HG02938 (cell line): ENCODE measurements around the gene PRXL2C.
"Not testable (repeated sequence)": the region's sequence is repeated elsewhere in the genome, so short reads cannot be mapped to it uniquely, and the experiment has no call there.

Experiments used
- ATAC-seq: cut with Tn5 transposase; IDR thresholded peaks from one replicate; pipeline ENCODE4 v1.9.1; 2021; ENCODE audit warnings: mild to moderate bottlenecking, moderate library complexity; ENCODE audit not compliant: unreplicated experiment

PRXL2C gene, protein sequence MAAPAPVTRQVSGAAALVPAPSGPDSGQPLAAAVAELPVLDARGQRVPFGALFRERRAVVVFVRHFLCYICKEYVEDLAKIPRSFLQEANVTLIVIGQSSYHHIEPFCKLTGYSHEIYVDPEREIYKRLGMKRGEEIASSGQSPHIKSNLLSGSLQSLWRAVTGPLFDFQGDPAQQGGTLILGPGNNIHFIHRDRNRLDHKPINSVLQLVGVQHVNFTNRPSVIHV

DNA sequence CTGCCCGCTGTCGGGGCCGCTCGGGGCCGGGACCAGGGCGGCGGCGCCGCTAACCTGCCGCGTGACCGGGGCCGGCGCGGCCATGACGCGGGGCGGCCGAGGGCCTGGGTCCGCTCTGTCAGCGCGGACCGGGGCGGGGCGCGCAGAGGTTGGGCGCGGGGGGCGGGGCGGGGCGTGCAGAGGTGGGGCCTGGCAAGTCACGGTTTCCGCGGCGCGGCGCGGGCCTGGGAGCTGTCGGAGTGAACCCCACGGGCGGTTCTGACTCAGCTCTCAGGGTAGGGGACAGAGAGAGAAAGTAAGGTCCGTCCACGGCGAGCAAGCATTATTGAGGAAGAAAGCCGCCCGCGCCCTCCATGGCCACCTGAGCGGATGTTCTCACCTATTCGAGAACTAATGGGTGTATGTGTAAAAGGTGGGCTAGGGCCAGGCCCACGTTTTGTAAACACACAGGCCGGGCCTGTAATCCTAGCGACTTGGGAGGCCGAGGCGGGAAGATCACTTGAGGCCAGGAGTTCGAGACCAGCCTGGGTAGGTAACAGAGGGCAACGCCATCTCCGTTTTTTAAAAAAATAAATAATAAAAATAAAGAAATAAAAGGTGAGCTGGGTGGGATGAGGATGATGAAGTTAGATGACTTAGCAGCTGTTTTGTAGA is at the start of gene PRXL2C:
TSS of gene PRXL2C (minus strand) at position 120 of the 654 bp plus-strand sequence. CDS start at position 84, 36 bp downstream.
- peak; percentile 49 for ATAC-seq

DNA sequence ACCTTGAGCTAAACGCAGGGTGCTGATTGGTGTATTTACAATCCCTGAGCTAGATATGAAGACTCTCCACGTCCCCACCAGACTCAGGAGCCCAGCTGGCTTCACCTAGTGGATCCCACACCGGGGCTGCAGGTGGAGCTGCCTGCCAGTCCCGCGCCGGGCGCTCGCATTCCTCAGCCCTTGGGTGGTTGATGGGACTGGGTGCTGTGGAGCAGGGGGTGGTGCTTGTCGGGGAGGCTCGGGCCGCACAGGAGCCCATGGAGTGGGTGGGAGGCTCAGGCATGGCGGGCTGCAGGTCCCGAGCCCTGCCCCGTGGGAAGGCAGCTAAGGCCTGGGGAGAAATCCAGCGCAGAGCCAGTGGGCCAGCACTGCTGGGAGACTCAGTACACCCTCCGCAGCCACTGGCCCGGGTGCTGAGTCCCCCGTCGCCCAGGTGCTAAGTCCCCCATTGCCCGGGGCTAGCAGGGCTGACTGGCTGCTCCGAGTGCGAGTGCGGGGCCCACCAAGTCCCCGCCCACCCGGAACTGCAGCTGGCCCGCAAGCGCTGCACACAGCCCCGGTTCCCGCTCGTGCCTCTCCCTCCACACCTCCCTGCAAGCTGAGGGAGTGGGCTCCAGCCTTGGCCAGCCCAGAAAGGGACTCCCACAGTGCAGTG is 45.7 kb upstream of the PRXL2C start:
- not testable (repeated sequence) for ATAC-seq

- ATAC-seq, result no peak
Observed at GRCh38 chr9:96691326-96691725, 36.2 kb upstream of the PRXL2C start.

DNA sequence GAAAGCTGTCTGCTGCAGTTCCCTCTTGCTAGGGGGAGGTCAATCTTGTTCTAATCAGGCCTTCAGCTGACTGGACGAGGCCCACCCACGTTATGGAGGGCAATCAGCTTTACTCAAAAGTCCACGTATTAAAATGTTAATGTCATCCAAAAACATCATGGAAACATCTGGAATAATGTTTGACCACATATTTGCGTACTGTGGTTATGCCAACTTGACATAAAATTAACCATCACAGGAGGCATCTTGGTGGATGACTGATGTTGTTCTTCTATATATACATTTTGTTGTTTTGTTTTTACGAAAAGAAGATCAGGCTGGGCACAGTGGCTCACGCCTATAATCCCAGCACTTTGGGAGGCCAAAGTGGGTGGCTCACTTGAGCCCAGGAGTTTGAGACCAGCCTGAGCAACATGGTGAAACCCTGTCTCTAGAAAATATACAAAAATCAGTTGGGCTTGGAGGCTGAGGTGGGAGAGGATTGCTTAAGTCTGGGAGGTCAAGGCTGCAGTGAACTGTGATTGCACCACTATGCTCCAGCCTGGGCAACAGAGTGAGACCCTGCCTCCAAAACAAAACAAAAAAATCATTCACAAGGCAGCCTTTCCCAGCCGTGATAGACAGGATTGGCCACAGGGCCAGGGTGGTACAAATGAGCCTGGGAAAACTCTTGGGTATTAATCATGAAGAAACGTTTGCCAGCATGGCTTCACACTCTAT is 33.8 kb upstream of the PRXL2C start:
- no peak for ATAC-seq

- ATAC-seq, result no peak
Observed at GRCh38 chr9:96688187-96688586, 33.1 kb upstream of the PRXL2C start.

DNA sequence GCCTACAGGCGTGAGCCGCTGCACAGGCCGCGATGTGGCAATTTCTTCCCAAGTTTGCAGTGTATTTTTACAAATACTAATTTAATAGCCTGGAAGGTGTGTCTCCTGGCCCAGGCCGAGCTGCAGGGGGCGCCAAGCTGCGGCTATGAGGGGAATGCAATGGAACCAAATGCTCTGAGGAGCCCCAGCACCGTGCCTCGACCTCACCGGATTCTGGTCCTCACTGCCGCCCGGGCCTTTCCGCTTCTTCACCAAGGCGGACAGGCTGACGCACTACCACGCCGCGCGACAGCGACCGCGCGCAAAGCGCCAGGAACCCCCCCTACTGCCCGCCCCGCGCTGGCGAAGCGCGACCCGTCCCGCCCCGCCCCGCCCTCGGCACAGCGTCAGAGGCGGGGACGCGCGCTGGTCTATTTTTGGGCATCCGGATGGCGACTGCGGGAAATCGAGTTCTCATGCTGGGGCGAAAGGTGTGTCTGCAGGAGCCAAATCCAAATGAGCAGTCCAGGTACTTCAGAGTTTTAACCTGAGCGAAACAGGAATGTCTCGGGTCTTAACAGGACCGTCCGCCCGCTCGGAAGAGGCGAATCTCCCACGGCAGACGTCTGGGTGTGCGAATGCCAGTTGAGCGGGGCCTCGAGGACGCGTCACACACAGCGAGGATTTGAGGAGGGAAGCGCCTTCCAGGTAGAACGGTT is 31.7 kb upstream of the PRXL2C start:
- no peak for ATAC-seq

DNA sequence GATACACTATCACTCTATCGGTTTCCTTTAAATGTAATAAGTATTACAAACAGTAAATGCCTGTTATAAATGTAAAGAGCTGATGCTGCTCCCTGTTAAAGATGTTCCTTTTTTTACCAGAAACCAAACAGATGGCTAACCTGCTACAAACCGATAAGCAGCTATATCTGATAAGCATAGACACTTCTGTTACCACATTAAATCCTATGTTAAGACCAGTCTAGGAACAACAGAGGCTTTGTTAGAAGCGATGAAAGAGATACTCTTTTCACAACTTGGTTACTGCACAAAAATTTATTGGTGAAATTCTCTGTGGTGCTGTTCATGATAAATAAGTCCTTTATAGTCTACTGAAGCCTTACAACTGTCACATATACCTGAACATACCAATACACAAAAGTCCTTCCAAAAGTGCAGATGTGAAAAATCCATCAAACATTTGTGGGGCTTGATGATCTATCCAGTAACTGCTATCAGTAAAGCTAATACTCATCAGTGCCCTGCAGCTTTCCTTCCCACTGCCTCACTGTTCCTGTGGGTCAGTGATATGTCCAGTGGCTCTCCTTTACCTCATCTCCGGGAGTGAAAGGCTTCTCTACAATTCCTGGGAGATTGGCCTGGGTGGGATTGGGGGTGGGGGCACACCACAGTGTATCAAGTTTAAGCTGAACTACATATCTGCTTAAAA is 25.8 kb upstream of the PRXL2C start:
- no peak for ATAC-seq

DNA sequence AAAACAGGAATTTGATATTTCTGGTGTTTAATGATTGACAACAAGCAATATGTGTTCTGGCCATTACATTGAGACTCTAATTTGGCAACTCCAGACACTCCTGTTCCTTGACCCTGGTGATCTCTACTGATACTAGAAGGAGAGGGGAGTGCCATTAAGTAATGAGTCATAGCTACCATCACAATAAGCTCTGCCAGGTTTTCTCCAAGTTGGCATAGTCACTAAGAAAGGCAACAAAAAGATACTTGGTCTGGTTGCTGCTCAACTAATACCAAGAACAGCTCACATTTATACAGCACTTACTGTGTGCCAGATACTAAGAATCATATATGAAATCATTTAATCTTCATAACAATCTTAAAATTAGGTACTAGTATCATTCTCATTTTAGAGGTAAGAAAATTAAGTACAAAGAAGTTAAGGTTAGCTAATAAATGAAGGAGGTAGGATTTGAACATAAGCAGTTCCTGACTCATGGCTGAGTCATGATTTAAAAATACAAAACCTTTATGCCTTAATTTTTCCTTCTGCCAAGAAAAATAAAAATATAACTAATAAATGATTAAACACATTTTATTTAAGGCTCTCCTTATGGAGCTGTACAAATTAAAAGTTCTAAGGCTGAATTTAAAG is 19.9 kb upstream of the PRXL2C start:
- no peak for ATAC-seq

GRCh38 chr9:96673786-96674185 is 18.7 kb upstream of the PRXL2C start:
- ATAC-seq, result not testable (repeated sequence)

DNA sequence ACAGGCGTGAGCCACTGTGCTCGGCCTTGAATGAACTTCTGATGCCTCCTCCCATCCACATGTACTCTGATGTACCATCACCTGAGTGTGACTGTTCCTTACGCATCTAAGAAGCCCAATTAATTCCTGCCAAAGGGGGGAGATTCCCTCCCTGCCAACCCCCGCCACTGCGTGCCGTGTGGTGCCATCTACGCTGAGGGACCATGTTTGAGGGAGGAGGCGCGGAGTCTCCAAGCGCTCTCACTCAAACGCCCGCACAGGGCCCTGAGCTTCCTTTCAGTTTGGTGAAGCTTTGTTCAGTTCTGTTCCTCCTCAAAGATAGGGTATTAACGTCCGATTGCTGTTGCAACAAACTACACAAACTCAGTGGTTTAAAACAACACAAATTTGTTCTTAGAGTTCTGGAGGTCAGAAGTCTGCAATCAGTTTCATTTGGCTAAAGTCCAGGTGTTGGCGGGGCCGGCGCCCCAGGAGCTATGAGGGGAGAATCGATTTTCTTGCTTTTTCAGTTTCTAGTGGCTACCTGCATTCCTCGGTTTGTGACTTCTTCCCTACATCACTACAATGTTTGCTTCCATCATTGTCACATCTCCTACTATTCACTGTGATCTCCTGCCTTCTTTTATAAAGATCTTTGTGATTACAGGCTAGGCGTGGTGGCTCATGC is 13.9 kb upstream of the PRXL2C start:
- ATAC-seq, result no peak

- no peak for ATAC-seq
Observed at GRCh38 chr9:96667363-96667728, 12.2 kb upstream of the PRXL2C start.

- peak; percentile 64 for ATAC-seq
Observed at GRCh38 chr9:96666653-96667362, 11.7 kb upstream of the PRXL2C start.

DNA sequence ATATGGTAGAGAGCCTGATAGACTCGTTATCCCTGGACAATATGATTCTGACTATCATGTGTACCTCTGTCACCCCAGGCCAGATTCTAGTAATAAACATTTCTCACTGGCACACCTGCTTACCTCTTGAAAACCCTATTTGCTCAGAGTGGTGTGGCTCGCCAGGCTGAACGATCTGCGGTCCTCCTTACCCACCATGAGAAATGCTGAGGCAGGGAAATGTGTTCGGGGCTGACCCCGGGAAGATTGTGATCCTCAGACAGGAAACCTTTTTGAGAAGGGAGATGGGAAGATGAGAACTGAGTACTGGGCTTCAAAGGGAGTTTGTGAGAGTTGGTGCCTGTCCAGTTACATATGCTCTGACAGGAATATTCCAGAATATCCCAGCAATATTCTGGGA is 10.7 kb upstream of the PRXL2C start:
- no peak for ATAC-seq

- no peak for ATAC-seq
Observed at GRCh38 chr9:96663506-96664120, 8.5 kb upstream of the PRXL2C start.

DNA sequence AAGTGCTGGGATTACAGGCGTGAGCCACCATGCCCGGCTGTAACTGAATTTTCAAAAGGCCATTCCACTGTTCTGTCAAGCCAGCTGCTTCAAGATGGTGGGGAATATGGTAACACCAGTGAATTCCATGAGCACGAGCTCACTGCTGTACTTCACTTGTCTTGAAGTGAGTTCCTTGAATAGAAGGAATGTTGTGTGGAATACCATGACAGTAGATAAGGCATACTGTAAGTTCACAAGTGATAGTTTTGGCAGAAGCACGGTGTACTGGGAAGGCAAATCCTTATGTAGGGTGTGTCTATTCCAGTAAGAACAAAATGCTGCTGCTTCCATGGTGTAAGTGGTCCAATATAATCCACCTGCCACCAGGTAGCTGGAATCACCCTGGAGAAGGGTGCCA is 6.6 kb upstream of the PRXL2C start:
- ATAC-seq, result no peak

DNA sequence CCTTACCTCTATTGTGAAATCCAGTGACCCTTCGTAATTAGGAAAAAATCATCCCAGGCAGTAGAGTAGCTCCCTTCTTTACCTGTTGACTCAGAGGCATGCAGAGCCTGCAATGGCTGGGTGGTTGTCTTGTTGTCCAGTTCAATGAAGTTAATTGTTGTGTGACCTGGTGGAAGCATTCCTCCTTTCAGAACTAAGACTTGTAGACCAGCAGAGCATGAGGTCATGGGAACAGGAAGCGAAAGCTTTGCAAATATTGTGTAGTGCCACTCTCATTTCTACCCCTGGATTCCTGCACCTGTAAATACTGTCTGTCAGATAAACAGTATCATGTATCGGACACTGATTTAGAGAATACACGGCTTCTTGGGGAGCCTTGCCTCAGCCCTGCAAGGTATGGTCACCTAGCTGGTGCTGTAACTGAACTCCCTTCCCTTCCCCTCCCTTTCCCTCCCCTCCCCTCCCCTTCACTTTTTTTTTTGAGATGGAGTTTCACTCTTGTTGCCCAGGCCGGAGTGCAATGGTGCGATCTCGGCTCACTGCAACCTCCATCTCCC is 5.7 kb upstream of the PRXL2C start:
- no peak for ATAC-seq

DNA sequence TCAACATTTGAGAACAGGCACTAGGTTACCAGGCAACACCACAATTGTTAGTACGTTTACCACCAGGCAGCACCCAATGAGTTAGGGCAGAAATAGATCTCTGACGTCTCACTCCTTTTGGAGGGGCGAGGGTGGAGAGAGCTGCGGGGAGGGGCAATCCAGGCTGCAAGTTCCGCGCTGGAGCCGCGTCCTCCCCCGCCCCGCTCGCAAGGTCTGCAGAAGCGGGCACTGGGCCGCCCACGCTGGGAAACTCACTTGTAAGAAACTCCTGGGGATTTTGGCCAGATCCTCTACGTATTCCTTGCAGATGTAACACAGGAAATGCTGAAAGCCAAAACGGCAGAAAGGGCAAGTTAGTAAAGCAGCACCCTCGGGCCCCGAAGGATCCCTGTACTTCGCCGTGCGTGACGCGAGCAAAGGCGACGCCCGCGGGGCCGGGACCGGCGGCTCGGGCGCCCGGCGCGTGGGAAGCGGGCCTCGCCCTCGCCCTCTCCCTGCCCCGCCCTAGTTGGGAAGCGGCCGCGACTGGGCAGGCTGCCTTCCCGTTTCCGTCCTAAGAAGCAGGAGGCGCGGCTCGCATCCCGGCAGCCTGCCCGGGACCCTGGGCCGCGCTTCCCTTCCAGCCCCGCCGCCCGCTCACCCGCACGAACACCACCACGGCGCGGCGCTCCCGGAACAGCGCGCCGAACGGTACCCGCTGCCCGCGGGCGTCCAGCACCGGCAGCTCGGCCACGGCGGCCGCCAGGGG is 493 bp downstream of the PRXL2C start:
- ATAC-seq, result peak; percentile 61
